GM19438 (cell line): Measurements from ENCODE around the gene CST2.
"Not testable (repeated sequence)": the region's sequence is repeated elsewhere in the genome, so short reads cannot be mapped to it uniquely, and the experiment has no call there.

Experiments used
- ATAC-seq: cut with Tn5 transposase; IDR thresholded peaks from one replicate; pipeline ENCODE4 v1.9.1; 2021; ENCODE audit warnings: low read depth; ENCODE audit not compliant: unreplicated experiment

Gene CST2

DNA sequence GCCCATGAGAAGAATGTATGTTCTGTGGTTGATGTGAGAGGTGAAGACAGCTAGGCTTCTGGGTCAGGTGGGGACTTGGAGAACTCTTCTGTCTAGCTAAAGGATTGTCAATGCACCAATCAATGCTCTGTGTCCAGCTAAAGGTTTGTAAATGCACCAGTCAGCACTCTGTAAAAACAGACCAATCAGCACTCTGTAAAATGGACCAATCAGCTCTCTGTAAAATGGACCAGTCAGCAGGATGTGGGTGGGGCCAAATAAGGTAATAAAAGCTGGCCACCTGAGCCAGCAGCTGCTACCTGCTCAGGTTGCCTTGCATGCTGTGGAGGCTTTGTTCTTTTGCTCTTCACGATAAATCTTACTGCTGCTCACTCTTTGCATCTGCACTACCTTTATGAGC lies 15.0 kb downstream of the CST2 start:
- ATAC-seq: not testable (repeated sequence)

DNA sequence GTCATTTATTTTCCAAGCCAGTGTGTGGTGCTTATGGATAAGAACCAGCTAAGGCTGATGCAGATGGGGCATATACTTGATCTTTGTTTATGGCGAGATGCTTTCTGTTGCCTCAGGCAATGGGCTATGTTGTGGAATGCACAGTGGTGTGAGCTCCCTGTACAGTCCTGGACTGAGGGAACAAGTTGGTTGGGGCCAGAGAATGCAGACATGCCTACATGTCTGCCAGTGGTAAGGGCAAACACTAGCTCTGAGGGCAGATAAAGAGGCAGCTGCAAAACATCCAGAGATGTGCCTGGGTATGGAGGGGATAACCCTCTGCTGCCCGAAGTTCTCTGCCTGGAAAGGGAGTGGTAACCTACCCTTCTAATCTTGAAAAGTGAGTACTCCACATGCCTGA lies 16.2 kb downstream of the CST2 start:
- ATAC-seq: not testable (repeated sequence)

DNA sequence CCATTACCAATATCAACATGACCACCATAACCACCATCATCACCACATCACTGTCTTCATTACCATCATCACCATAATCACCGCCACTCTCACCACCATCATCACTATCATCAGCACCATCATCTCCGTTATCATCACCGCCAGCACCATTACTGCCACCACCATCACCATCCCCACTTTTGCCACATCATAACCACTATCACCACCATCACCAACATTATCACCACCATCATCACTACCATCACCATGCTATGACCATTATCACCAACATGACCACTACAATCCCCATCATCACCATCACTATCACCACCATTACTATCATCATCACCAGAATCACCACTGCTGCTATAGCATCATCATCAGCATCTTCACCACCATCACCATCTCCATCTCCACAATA lies 25.7 kb downstream of the CST2 start:
- no peak for ATAC-seq

DNA sequence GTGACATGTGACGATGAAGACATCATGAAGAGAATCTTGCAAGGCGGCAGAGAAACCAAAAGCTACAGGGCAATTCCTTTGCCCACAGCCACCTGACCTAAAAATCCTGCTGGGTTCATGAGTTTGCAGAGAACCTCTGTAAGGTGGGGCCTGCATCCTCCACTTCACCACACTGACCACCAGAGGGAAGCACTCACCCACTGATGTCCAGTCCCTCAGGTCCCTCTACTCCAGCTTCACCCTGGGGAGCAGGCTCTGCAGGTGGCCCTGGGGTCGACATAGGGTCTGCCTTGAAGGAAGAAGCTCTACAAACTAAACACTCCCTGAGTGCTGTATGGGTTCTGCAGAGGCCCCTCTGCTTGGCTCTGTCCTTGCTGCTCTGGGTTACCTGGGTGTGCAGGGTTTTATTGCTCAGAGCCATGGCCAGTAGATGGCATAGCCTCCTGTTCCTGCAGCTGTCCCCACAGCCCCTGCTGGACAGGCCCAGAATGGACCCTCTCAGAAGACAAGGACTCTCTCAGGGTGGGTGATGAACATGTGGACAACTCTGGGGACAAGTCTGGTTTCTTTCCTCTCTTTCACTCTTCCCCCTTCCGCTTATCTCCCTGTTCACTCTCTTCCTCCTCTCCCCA lies 27.2 kb downstream of the CST2 start:
- ATAC-seq: not testable (repeated sequence)

DNA sequence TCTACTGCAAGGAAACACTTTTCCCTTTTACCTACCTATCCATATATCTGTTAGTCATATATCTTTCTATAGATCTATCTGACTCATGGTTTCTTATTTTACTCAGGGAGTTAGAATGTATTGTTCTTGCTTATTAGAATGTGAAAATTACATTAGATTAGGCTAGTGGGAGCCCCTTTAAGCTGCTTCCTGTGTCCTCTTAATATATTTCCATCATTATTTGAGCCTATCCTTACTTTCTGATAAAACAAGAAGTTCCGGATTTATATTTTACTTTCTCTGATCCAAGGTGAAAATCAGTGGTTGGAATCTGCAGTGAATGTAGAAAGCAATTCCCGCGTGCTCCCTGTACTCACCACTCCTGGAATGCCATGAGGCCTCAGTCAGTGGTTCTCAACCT lies 31.0 kb downstream of the CST2 start:
- no peak for ATAC-seq

DNA sequence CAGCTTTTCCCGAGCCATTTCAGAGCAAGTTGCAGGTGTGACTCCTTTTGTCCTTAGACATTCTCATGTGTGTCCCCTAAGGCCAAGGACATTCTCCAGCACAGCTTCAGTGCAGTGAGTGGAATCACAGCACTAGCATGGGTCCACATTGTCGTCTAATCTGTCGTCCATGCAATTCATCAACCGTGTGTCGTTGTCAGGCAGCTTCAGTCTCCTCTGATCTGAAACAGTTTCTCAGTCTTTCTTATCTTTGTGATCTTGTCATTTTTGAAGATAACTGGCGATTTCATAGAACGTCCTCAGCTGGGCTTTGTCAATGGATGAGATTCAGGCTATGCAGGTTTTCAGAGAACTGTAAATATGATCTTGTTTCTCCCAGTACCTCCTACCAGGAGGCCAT lies 31.7 kb downstream of the CST2 start:
- ATAC-seq: no peak

DNA sequence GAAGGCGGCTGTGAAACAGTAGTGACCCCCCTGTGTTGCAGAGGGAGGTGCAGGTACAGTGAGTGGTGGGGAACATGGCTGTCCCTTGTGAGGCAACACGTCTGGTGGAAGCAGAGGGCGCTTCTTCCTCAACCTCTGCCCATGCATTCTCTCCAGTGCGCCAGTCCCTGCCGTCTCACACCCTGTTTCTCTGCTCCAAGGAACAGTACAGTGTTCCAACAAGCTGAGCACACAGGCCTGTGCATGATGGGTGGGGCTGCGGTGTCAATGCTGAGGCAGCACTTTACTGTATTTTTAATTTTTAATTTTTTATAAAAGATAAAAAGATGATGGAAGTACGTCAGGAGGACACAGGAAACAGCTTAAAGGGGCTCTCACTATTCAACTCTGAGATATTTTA lies 32.5 kb downstream of the CST2 start:
- no peak for ATAC-seq

DNA sequence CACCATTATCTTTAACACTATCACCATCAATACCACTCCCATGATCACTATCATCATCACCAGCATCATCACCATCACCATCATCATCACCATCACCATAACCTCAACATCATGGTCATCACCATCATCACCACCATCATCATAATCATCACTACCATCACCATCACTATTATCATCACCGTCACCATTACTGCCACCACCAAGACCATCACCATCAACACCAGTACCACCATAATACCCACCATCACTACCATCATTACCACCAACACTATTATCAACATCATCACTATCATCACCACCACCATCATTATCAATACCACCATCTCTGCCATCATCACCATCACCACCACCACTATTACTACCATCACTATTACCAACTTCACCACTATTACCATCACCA lies 43.1 kb downstream of the CST2 start:
- no peak for ATAC-seq

DNA sequence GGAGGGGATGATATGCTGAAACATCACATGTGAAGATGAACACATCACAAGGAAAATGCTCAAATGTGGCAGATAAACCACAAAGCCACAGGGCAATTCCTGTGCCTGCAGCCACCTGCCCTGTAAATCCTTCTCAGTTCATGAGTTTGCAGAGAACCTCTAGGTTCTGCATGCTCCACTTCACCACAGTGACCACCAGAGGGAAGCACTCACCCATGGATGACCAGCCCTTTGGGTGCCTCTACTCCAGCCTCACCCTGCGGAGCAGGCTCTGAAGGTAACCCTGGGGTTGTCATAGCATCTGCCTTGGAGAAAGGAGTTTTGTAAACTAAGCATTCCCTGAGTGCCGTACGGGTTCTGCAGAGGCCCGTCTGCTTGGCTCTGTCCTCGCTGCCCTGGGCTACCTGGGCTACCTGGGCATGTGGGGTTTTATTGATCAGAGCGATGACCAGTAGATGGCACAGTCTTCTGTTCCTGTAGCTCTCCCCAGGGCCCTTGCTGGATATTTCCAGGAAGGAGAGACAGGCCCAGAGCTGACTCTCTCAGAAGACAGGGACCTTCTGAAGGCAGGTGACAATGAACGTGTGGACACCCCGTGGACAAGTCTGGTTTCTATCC lies 44.1 kb downstream of the CST2 start:
- no peak for ATAC-seq

DNA sequence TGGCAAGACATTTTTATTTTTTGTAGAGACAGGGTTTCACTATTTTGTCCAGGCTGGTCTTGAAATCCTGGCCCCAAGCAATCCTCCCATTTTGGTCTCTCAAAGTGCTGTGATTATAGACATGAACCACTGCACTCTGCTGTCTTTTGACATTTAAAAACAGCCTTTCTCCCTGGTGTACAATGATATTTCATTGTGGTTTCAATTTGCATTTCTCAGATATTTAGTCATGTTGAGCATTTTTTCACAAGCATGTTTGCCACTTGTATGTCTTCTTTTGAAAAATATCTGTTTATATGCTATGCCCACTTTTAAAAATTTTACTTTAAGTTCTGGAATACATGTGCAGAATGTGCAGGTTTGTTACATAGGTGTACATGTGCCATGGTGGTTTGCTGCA lies 47.9 kb downstream of the CST2 start:
- ATAC-seq: not testable (repeated sequence)

DNA sequence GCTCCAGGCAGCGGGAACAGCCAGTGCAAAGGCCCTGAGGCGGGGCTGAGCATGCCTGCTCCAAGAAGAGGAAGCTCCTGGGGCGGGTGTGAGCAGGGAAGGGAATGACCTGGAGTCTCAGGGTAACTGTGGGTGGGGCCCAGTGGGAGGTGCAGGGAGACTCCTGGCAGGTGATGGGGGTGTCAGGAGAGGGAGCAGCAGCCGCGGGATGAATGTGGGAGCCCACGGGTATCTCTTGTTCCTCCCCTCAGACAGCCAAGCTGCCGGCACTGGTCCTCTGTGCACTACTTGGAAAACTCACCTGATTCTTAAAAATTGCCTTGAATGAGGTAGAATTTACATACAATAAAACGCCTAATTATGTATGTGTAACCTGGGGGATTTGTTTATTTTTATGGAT lies 49.1 kb downstream of the CST2 start:
- ATAC-seq: not testable (repeated sequence)

DNA sequence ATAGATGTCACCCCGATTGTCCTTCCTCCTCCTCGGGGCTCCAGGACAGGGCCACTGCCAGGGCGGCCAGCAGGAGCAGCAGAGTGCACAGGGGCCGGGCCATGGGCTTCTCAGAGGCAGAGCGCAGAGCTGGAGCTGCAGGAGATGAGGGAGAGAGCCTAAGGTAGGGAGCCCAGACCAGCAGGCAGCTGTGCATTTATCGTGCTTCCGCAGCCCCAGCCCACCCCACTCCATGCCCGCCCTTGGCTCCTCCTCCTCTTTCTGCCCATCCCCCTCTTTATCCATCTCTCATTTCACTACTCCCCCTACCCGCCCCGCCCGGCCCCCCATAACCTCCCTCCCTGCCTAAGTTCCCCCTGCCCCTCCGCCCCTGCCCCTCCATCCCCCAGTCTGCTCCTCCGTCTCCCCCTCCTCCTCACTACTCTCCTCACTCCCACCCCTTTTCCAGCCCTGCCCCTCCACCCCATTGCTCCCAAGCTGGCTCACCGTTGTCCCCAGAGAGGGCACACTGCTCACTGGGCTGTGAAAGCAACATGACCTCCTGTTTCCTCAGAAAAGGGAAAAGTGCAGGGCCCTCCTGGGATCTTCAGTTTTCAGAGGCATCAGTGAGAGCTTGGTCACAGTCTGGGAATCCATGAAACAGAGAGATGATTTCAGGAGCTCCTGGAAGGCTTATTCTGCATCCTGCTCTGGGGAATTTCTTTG lies 50.3 kb downstream of the CST2 start:
- no peak for ATAC-seq

DNA sequence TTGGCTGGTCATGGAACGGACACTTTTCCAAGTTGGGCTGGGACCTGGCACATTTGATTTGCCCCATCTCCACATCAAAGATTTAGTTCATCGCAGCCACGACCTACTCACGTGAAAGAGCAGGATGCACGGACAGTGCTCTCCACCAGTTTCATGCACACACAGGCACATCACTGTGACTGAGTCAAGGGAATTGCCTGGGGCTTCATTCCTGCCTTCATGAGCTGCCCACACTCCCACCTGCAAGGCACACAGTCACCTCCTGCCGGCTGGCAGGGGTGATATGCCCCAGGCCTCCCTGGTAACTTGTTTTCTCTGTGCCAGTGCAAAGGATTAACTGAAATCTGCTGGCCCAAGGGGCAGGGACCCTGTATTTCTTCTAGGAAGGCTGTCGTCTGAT lies 52.4 kb downstream of the CST2 start:
- no peak for ATAC-seq
